LHCN-M2 (cell line): ENCODE measurements around the gene CRTC3. TPM values are rescaled to one million over a fixed set of nuclear protein-coding genes. Genes with fewer than 3 reads are reported as not detected.
A peak's percentile ranks its signal among the peaks of the same experiment; 100 is the strongest.
"Not testable (repeated sequence)": the region's sequence is repeated elsewhere in the genome, so short reads cannot be mapped to it uniquely, and the experiment has no call there.

ENCODE experiments used
- DNase-seq: peaks from one replicate; pipeline ENCODE4 v3.0.0-alpha.2; 2012; ENCODE audit warnings: low read depth
- polyA plus RNA-seq: library from polyadenylated mRNA; unstranded; fragments of >200 nt; gene quantifications from one replicate; pipeline ENCODE4 v1.2.1, GENCODE V29; 2012; ENCODE audit warnings: missing spikeins
- total RNA-seq: library from RNA; depleted of rRNA; stranded (reverse); fragments of >200 nt; gene quantifications from 2 replicates; pipeline ENCODE4 v1.2.3, GENCODE V29; 2014; rRNA removed

The CRTC3 gene, protein sequence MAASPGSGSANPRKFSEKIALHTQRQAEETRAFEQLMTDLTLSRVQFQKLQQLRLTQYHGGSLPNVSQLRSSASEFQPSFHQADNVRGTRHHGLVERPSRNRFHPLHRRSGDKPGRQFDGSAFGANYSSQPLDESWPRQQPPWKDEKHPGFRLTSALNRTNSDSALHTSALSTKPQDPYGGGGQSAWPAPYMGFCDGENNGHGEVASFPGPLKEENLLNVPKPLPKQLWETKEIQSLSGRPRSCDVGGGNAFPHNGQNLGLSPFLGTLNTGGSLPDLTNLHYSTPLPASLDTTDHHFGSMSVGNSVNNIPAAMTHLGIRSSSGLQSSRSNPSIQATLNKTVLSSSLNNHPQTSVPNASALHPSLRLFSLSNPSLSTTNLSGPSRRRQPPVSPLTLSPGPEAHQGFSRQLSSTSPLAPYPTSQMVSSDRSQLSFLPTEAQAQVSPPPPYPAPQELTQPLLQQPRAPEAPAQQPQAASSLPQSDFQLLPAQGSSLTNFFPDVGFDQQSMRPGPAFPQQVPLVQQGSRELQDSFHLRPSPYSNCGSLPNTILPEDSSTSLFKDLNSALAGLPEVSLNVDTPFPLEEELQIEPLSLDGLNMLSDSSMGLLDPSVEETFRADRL
- total RNA-seq = 14.8 and 17.0 TPM in 2 replicates
- polyA plus RNA-seq = 16.4 TPM

DNA sequence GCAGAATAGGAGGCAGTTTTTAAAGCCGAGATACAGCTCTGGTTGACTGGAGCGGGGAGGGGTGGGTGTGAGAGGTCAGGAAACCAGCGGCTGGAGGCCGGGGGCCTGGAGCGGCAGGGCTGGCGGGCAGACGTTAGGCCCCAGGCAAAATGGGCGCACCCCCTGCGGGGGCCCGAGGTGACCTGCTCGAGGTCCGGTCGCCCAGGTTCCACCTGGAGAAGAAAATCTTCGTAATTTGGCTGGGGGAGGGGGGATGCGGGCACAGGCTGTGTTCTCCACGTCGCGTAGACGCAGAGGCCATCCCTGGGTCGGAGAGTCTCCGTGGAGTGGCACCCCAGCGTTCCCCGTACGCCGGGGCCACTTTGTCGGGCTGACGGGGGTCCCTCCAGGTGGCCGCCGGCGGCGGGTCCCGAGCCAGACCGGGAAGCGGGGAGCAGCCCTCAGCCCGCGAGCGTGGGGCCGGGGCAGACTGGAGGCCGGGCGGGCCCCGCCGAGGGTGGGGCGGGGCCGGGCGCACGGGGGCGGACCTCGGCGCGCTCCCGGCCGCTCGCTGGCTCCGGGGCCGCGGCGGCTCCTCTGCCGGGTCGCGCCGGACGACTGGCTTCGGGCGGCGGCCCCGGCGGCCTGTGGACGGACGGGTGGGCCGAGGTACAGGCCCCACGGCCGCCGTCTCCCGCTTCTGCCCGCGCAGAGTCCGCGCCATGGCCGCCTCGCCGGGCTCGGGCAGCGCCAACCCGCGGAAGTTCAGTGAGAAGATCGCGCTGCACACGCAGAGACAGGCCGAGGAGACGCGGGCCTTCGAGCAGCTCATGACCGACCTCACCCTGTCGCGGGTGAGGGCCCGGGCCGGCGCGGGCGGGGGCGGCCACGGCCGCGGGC, at the start of gene CRTC3:
CRTC3 (plus strand) TSS at position 553 of the 879 bp plus-strand sequence; CDS start at position 702, 149 bp downstream.
- peak; percentile 53 for DNase-seq

DNA sequence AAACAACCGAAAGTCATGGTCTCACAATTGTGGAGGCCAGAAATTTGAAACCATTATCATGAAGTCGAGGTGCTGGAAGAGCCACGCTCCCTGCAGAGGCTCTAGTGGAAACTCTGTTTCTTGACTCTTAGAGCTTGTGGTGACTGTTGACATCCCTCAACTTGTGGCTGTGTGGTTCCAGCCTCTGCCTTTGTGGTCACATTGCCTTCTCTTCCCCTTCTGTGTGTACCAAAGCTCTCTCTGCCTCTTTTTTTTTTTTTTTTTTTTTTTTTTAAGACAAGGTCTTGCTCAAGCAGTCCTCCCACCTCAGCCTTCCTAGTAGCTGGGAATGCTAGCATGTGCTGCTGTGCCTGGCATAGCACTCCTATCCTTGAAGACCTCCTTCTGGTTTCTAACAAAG, 48.7 kb upstream of the CRTC3 start:
- DNase-seq = peak; percentile 15

DNA sequence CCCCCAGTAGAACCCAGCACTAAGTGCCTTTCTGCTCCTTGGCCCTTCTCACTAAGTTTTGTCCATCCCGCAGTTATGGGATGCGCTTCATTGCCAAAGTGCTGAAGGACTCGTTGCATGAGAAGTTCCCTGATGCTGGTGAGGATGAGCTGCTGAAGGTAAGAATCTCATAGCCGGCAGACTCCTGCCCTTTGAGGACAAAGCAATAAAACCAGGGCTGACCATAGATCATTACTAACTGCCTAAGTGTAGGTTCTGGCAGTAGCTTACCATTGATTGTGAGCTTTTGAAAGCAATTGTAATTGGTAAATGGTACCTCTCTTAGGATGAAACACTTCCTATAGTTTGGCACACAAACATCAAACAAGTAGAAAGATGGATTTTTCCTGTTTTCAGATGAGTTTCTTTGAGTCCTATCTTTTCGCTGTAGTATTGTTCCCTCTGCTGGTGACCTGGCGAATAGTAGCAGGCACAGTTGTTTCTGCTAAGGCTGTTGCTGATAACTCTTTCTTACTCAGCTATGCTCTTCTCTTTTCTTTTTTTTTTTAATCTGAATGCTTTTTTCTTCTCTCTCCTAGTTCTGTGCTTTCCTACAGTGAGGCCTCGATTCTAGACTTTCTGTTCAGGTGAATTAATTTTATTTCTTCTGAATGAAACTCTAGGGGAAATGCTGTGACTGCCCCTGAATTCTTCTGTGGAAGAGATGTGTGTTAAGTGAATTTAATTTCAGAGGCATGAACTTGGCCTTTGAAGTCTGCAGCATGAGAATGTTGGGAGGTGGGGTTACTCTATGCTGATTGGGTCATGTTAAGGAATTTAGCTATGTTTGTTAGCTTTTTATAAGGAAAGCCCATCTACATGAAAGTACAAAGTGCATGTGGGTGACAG, 47.4 kb upstream of the CRTC3 start:
- peak; percentile 54 for DNase-seq

DNA sequence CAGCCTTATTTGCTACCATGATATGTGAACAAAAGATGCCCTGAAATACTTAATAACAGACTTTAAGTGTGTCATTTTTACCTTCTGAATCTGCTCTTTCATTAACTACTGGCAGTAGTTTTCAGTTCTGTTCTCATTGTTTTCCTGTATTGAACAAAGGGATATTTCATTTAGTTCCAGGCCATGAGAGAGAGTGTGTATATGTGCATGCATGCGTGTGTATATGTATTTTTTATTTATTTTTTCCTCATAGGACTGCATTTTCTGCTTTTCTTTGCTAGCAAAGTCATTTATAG, 46.8 kb upstream of the CRTC3 start:
- DNase-seq = no peak

DNA sequence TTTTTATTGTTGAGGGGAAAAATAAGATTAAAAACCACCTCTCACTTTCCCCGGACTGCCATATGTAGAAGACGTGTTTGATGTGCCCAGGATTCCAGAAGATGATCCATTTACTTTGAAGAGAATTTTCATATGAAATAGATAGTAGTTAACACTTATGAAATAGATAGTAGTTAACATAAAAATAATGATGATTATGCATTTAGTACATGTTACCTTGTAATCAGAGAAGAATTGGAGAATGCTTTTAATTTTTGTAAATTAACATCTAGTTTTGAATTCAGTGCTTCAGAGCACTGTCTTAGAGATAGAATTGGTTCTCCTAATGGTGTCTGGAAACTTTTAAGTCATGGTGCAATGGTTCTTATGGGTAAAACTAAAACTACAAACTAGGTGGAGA, 46.1 kb upstream of the CRTC3 start:
- DNase-seq = no peak

DNA sequence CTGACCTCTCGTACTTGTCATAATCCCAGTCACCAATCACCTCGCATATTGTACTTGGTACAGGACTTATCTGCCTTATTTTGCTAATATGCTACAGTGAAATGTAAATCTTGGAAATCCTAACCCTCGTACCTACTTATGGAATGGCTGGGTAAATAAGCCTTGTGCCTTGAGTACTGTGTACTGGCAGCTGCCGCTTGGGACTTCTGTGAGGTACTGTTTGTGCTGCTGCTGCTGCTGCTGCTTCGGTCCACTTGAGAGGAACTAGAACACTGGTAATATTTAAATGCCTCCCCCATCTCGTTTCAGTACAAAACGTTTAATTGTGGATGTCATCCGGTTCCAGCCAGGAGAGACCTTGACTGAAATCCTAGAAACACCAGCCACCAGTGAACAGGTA, 42.5 kb upstream of the CRTC3 start:
- DNase-seq = no peak

DNA sequence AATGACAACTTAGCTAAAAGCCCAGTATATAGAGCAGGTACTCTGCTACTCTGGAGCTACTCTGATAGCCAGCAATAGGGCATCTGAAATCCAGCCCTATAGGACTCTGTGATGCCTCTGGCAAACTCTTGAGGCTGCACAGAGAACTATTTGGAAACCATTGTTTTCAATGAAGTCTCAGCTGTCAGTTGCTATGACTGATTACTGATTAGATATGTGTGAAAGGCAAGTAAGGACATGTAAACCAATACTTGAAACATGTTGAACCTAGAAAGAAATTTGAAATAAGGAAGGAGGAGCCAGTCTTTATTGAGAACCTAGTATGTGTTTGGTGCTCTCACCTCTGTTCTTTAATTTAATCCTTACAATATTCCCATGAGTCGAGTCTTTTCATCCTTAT, 40.2 kb upstream of the CRTC3 start:
- no peak for DNase-seq

DNA sequence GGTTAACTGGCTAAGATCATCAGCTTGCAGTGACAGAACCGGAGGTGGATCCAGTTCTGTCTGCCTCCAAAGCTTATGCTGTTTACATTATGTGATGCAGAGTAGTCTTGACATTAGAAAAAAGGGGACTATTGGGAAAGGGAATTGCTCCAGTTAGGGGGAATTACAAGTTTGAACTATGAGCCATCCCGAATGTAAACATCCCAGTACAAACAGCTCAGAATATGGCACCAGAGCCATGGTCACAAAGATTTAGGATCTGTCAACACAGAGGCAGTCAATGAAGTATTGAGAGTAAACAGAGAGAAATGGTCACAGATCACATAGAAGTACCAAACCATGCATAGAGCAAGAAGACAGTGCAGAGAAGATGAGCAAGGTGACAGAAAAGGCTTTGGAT, 39.8 kb upstream of the CRTC3 start:
- no peak for DNase-seq

DNA sequence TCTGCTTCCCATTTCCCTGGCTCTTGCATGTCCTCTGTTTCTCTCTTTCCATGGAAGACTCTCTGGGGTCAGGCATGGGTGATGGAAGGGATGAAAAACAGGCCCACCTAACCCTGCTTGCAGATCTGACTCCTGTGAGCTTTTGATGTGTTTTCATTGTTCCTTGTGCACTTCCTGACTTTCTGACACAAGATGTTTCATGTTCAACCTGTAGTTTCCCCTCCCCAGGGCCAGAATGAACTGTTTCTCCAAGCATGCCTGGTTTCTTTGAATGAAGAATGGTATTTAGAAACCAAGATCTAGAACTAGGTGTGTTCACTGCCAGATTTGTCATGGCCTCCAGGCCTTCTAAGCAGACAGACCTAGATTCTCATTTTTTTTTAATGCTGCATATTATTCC, 36.1 kb upstream of the CRTC3 start:
- no peak for DNase-seq

DNA sequence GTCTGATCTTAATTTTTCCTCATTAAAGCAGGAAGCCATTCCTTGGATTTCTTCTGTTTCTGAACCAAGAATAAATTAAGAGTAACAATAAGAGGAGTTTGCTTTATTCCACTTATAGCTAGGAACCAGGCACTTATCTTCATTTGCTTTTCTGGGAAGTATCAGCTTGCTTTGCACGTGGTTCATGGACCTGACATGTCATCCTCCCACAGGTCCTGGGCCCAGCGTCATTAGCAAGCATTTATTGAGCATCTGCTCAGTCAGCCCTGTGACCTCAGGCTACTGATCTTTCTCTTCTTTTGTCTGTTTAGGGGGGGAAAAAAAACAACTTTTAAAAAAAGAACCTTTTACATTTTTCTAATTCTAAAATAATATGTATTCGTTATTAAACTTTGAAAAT, 34.7 kb upstream of the CRTC3 start:
- DNase-seq = no peak

DNA sequence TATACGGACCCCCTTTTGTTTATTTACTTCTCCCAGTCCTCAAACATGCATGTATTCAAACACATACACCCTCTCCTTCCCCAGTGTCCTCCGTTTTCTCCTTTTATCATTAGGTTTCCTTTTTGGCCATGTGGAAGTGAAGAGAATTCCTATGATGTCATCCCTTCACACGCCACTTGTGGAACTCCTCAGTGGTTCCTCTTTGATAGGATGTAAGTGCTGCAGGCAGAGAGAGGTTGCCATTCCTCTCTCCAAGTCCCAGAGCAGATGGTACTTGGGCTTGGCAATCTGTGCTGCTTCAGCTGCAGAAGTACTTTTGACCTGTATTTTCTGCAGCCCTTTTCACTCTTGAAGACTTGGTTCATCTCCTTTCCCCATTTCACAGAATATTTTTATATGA, 32.9 kb upstream of the CRTC3 start:
- no peak for DNase-seq

DNA sequence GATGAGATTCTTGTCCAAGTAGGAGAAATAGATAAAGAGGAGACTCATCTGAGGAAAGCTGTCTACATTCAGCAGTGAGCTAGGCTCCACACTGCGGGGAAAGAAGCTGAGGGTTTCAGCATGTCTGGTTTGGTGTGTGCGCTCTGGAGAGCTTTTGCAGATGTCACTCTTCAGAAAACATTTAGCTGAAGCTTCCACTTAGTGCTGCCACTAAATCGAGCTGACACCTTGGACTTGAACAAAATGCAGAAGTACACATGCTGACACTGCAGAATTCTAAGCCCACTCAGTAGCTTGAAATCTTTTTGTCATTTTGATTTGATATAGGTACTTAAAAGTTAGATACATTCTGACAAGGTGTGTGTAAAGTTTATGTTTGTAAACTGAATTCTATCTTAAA, 32.3 kb upstream of the CRTC3 start:
- DNase-seq = no peak

DNA sequence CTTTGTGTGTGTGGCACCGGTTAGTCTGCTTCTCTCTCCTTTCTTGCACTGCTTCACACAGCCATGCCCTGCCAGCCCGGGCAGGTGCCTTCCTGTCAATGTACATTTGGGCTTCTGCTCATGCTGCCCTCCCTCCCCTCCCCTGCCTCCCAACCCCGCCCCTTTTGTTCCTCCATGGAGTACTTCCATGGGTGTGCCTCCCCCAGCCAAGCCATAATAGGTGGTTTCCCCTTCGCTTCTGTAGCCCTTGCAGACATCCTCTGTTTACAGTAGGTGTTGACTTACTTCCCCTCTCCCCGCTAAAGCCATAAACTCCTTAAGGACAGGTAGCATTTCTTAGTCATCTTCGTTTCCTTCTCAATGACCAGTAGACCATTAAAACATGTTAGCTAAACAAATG, 31.8 kb upstream of the CRTC3 start:
- no peak for DNase-seq

DNA sequence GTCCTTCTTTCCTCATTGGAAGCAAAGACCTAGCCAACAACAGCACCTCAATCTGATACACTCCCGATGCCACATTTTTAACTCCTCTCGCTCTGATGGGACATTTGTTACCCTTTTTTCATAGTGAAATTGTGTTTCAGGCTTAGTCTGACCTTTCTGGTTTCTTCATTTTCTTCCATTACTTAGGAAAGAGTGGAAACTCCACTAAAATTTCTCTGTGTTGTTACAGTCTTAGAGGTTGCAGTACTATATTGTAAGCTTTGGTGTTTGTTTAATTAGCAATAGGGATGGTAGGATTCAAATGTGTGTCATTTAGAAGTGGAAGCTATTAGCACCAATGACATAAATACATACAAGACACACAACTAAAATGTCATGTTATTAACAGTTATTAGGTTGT, 29.6 kb upstream of the CRTC3 start:
- no peak for DNase-seq

DNA sequence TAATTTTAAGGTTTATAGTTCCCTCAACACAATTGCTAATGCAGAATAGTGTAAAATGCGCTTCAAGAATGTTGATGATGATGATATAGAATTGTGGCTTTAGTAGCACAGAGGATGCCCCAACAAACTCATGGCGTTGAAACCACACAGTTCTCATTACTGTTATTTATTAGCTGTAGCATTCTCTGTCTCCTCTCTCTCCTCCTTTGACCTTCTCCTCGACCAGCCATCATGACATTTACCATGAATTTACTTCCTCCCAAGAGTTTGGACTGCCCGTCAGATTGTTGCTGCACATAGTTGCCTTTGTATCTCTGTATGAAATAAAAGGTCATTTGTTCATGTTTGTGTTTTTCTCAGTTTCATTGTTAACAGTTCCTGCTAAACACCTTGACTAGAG, 27.8 kb upstream of the CRTC3 start:
- no peak for DNase-seq

DNA sequence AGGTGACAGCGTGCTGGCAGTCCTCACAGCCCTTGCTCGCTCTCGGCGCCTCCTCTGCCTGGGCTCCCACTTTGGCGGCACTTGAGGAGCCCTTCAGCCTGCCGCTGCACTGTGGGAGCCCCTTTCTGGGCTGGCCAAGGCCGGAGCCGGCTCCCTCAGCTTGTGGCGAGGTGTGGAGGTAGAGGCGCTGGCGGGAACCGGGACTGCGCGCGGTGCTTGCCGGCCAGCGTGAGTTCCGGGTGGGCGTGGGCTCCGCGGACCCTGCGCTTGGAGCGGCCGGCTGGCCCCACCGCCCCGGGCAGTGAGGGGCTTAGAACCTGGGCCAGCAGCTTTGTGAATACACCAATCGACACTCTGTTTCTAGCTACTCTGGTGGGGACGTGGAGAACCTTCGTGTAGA, 18.9 kb upstream of the CRTC3 start:
- DNase-seq = not testable (repeated sequence)

DNA sequence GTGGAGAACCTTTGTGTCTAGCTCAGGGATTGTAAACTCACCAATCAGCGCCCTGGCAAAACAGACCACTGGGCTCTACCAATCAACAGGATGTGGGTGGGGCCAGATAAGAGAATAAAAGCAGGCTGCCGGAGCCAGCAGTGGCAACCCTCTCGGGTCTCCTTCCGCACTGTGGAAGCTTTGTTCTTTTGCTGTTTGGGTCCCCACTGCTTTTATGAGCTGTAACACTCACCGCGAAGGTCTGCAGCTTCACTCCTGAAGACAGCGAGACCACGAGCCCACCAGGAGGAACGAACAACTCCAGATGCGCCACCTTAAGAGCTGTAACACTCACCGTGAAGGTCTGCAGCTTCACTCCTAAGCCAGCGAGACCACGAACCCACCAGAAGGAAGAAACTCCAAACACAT, 18.5 kb upstream of the CRTC3 start:
- DNase-seq = not testable (repeated sequence)

DNA sequence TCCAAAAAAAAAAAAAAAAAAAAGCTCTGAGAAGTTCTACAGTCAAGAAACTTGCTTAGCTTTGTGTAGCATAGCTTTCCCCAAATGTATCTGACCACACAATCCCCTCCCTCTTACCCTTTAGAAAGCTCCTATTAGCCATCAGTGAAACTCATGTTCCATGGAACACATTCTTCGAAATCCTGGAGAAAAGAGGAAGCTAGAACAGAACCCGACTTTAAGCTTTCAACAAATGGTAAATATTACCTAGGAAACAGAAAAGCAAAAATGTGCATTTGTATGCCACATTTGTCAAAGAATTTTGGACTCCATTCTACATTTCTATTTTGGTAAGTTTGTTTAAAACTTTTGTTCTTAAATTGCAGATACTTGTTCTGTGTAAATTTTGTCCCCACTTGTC, 17.4 kb upstream of the CRTC3 start:
- DNase-seq = no peak

DNA sequence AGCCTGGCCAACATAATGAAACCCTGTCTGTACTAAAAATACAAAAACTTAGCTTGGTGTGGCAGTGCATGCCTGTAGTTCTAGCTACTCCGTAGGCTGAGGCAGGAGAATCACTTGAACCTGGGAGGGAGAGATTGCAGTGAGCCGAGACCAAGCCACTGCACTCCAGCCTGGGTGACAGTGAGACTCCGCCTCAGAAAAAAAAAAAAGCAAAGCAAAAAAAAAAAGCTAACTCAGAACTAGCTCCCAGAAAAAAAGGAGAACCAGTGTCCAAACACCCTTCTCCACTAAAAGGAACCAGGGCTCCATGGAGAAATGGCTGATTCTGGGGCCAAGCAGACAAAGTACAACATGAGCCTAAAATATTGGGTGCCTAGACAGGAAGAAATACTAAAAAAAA, 16.7 kb upstream of the CRTC3 start:
- DNase-seq = no peak

DNA sequence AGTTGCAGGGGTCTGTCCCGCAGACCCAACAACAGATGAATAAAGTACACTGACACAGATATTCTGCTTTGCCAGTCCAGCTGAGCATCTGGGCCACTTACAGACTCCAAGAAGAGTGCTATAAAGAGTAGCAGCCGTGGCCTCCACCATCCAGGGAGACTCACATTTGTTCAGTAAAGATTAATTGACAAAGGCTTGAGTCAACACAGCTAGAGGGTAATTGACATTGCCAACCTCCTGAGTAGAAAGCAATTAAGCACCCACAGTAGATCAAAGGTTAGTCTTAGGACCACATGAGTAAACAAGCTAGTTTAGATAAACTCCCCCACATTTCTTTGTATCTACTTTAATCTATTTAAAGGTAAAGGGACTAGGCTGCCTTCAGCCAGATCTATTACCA, 16.3 kb upstream of the CRTC3 start:
- DNase-seq = peak; percentile 37

DNA sequence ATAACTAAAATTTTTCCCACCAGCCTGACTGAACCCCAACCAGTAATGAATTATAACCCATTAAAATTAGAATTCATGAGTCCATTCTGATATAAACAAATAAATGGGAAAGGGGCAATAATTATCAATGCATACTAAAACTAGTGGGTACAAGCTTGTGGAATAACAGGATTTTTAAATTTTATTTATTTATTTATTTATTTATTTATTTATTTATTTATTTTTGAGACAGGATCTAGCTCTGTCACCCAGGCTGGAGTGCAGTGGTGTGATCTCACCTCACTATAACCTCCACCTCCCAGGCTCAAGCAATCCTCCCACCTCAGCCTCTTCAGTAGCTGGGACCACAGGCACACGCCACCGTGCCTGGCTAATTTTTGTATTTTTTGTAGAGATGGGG, 15.8 kb upstream of the CRTC3 start:
- DNase-seq = not testable (repeated sequence)

DNA sequence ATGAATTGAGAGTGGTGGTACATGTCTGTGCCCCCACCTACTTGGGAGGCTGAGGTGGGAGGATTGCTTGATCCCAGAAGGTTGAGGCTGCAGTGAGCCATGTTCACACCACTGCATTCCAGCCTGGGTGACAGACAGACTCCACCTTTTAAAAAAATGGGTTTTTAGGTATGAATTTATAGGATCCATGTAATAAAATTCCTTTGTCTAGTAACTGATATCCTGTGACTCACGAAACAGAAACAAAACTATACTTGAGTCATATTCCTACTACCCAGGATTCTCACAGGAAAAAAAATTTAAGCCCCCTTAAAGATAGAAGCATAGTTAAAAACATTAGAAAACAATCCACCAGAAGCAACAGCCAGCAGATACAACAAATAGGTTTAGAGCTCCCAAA, 10.0 kb upstream of the CRTC3 start:
- peak; percentile 82 for DNase-seq
